SK-N-SH (cell line): Measurements from ENCODE around the gene TRAF2.

Source experiments
- CHD2 ChIP-seq: fragments of 150-350 bp; IDR thresholded peaks from 2 replicates; pipeline ENCODE4 v1.6.1; 2018; ENCODE audit warnings: low read length; ENCODE audit not compliant: partially characterized antibody
- CTCF ChIP-seq: fragments of 200-600 bp; sonication (generic); IDR thresholded peaks from 2 replicates; pipeline ENCODE4 v1.6.1; 2017; ENCODE audit warnings: antibody characterized with exemption, mild to moderate bottlenecking, moderate library complexity
- EP300 ChIP-seq, 2 experiments: IDR thresholded peaks; 2 replicates each; pipeline versions ENCODE4 v1.4.0 to v1.6.1; 2012; ENCODE audit warnings: borderline replicate concordance in 1 of 2, low read depth in 1 of 2, low read length in 1 of 2
- EZH2phosphoT487 ChIP-seq: fragments of 200-600 bp; sonication (generic); IDR thresholded peaks from 2 replicates; pipeline ENCODE4 v1.6.1; 2017; ENCODE audit warnings: low read depth, mixed run types, mild to moderate bottlenecking, antibody characterized with exemption, moderate library complexity, borderline replicate concordance
- FOXJ3 ChIP-seq: sonication (generic); formaldehyde crosslinking; IDR thresholded peaks from 2 replicates; pipeline ENCODE4 v1.5.1; 2020; ENCODE audit warnings: mild to moderate bottlenecking, missing genetic modification reagents
- FOXM1 ChIP-seq: IDR thresholded peaks from 2 replicates; pipeline ENCODE4 v1.4.0; 2012; ENCODE audit warnings: low read depth, mild to moderate bottlenecking
- MAX ChIP-seq: IDR thresholded peaks from 2 replicates; pipeline ENCODE4 v1.4.0; 2012; ENCODE audit warnings: low read depth
- NFIC ChIP-seq: IDR thresholded peaks from 2 replicates; pipeline ENCODE4 v1.4.0; 2012; ENCODE audit warnings: borderline replicate concordance
- POLR2AphosphoS5 ChIP-seq: IDR thresholded peaks from 2 replicates; pipeline ENCODE4 v1.6.1; 2012; ENCODE audit warnings: low read depth, low read length
- RAD21 ChIP-seq: IDR thresholded peaks from 2 replicates; pipeline ENCODE4 v1.6.1; 2012; ENCODE audit warnings: mild to moderate bottlenecking, low read length
- RCOR1 ChIP-seq: fragments of 150-350 bp; IDR thresholded peaks from 2 replicates; pipeline ENCODE4 v1.6.1; 2017; ENCODE audit warnings: antibody characterized with exemption, low read length
- RFX5 ChIP-seq: IDR thresholded peaks from 2 replicates; pipeline ENCODE4 v1.6.1; 2012; ENCODE audit warnings: mild to moderate bottlenecking, improper control_type of control experiment, low read length
- TEAD4 ChIP-seq: IDR thresholded peaks from 2 replicates; pipeline ENCODE4 v1.4.0; 2012; ENCODE audit warnings: mild to moderate bottlenecking, borderline replicate concordance; ENCODE audit not compliant: insufficient read depth

- no peak for TF ChIP-seq CTCF
- no peak for TF ChIP-seq RFX5
- no peak for TF ChIP-seq FOXM1
- no peak for TF ChIP-seq TEAD4
- TF ChIP-seq CHD2, result no peak
- no peak for TF ChIP-seq MAX
- TF ChIP-seq RAD21, result no peak
- TF ChIP-seq EZH2phosphoT487, result no peak
- TF ChIP-seq EP300 (IDR thresholded peaks at IDR 0.05; ENCODE audit: borderline replicate concordance in 1 of 2, low read depth in 1 of 2, low read length in 1 of 2), result no peak
- no peak for TF ChIP-seq FOXJ3 (CRISPR knock-in tag)
- no peak for TF ChIP-seq RCOR1
- no peak for TF ChIP-seq NFIC
- TF ChIP-seq POLR2AphosphoS5, result no peak
Observed at GRCh38 chr9:136923881-136924280, 37.6 kb downstream of the TRAF2 start.
